GM21390 (cell line): Measurements from ENCODE around the gene ARMH3.

Experiments used
- ATAC-seq: cut with Tn5 transposase; IDR thresholded peaks from one replicate; pipeline ENCODE4 v1.9.1; 2021; ENCODE audit not compliant: unreplicated experiment

Gene ARMH3

GRCh38 chr10:101902032-101902819, 153.7 kb downstream of the ARMH3 start:
- ATAC-seq, result peak; percentile 46

GRCh38 chr10:101901340-101901739, 154.6 kb downstream of the ARMH3 start:
- ATAC-seq, result peak; percentile 56

GRCh38 chr10:101897633-101898032, 158.3 kb downstream of the ARMH3 start:
- no peak for ATAC-seq

GRCh38 chr10:101896225-101896877, 159.6 kb downstream of the ARMH3 start:
- no peak for ATAC-seq

GRCh38 chr10:101895781-101896180, 160.2 kb downstream of the ARMH3 start:
- ATAC-seq, result no peak

GRCh38 chr10:101894742-101895141, 161.2 kb downstream of the ARMH3 start:
- no peak for ATAC-seq

GRCh38 chr10:101894266-101894665, 161.7 kb downstream of the ARMH3 start:
- ATAC-seq, result no peak

GRCh38 chr10:101893510-101894120, 162.4 kb downstream of the ARMH3 start:
- ATAC-seq, result no peak

- no peak for ATAC-seq
Measured at GRCh38 chr10:101892782-101893391, 163.1 kb downstream of the ARMH3 start.

GRCh38 chr10:101889256-101890210, 166.4 kb downstream of the ARMH3 start:
- ATAC-seq, result peak; percentile 60

- ATAC-seq, result no peak
Measured at GRCh38 chr10:101888251-101888949, 167.6 kb downstream of the ARMH3 start.

GRCh38 chr10:101887775-101888174, 168.2 kb downstream of the ARMH3 start:
- ATAC-seq, result no peak

GRCh38 chr10:101886521-101887312, 169.3 kb downstream of the ARMH3 start:
- ATAC-seq, result no peak

GRCh38 chr10:101881036-101881774, 174.8 kb downstream of the ARMH3 start:
- ATAC-seq, result no peak

GRCh38 chr10:101880232-101880573, 175.8 kb downstream of the ARMH3 start:
- no peak for ATAC-seq

GRCh38 chr10:101879456-101880231, 176.3 kb downstream of the ARMH3 start:
- no peak for ATAC-seq

GRCh38 chr10:101878869-101879268, 177.1 kb downstream of the ARMH3 start:
- ATAC-seq, result no peak
